ENCODE measurements around the gene UNC5A. TPM values are rescaled to one million over a fixed set of nuclear protein-coding genes. Genes with fewer than 3 reads are reported as not detected.

Gene UNC5A
- total and polyA plus RNA-seq, 10 of the 15 experiments (the other 5 are each of a cell fraction or from before 2014, with no cell fraction given) = not detected

GRCh38 chr5:176890455-176891330 lies 80.3 kb downstream of the UNC5A start:
- ChIA-PET RAD21 (ENCODE audit: unreplicated experiment) (no interaction called here), SMC1A (ENCODE audit: uncharacterized antibody, unreplicated experiment) (no interaction called here), CTCF (interaction anchor here (0.6 kb wide), 1 partner anchor 25 kb away, joined by 4 read pairs; no protein-coding TSS in a partner anchor), POLR2A (no interaction called here)
- no peaks in the 10 kb centered on the region; a peak in 2 of 4 replicates for H3K27me3 ChIP-seq (replicated peaks in 1 of 2; ENCODE audit: control insufficient read depth in 2 of 2, insufficient read depth in 2 of 2, low read length in 1 of 2)
- in situ Hi-C loops (cut with MboI) = no loop called here
- no peak overlapping the region for H3K4me2 ChIP-seq (ENCODE audit: control insufficient read depth, insufficient read depth)
- 17% methylated on average over 9 of the region's 9 CpGs for whole genome bisulfite sequencing (ENCODE audit: insufficient coverage, insufficient replicate concordance, low lambda C conversion rate, missing lambda C conversion rate)
- ATAC-seq = no peak
- no peak for TF ChIP-seq GATAD2B (conservative IDR thresholded peaks at IDR 0.05; ENCODE audit: low read depth)
- no peaks in the 10 kb centered on the region for H3K4me1 ChIP-seq (ENCODE audit: control insufficient read depth, insufficient read depth, low read length)
- H3K79me2 ChIP-seq (ENCODE audit: control insufficient read depth, insufficient read depth, low read length) = no peaks in the 10 kb centered on the region
- no peak overlapping the region for H2AFZ ChIP-seq (ENCODE audit: control insufficient read depth, low read depth, low read length)
- BruUV-seq (replicated peaks) = no TSS peak
- FAIRE-seq = no peak
- H3K9ac ChIP-seq (ENCODE audit: control insufficient read depth, insufficient read depth, low read length) = no peak overlapping the region
- H3K9me3 ChIP-seq (replicated peaks; ENCODE audit: control insufficient read depth, insufficient read depth, low read length) = no peaks in the 10 kb centered on the region
- H3K36me3 ChIP-seq (ENCODE audit: control insufficient read depth in 2 of 2, insufficient read depth in 2 of 2, low read length in 1 of 2) = no peaks in the 10 kb centered on the region
- no peak overlapping the region for H3K27ac ChIP-seq (ENCODE audit: control insufficient read depth, insufficient read depth)
- no peak for DNase-seq (ENCODE audit: low read depth, low spot score)
- intact Hi-C loops (cut with micrococcal nuclease; ENCODE audit: unreplicated experiment) = no loop called here
- no peaks in the 10 kb centered on the region for H4K20me1 ChIP-seq (ENCODE audit: control insufficient read depth, insufficient read depth)
- H3K4me3 ChIP-seq = no peak overlapping the region

- H4K20me1 ChIP-seq (ENCODE audit: control insufficient read depth, insufficient read depth) = no peaks in the 10 kb centered on the region
- intact Hi-C loops (cut with micrococcal nuclease; ENCODE audit: unreplicated experiment) (no loop called here), in situ Hi-C loops (cut with MboI) (no loop called here)
- H3K4me1 ChIP-seq (ENCODE audit: control insufficient read depth, insufficient read depth, low read length) = no peaks in the 10 kb centered on the region
- SMC1A ChIA-PET (ENCODE audit: uncharacterized antibody, unreplicated experiment) = no interaction called here
- H3K4me3 ChIP-seq = no peak overlapping the region
- CTCF ChIA-PET = no interaction called here
- H3K9me3 ChIP-seq (replicated peaks; ENCODE audit: control insufficient read depth, insufficient read depth, low read length) = no peaks in the 10 kb centered on the region
- 23% methylated on average over 9 of the region's 9 CpGs for WGBS (ENCODE audit: insufficient coverage, insufficient replicate concordance, low lambda C conversion rate, missing lambda C conversion rate)
- FAIRE-seq (no peak), ATAC-seq (no peak), DNase-seq (ENCODE audit: low read depth, low spot score) (no peak)
- H2AFZ ChIP-seq (ENCODE audit: control insufficient read depth, low read depth, low read length) = no peak overlapping the region
- no peak overlapping the region for H3K9ac ChIP-seq (ENCODE audit: control insufficient read depth, insufficient read depth, low read length)
- no peak overlapping the region for H3K4me2 ChIP-seq (ENCODE audit: control insufficient read depth, insufficient read depth)
- POLR2A ChIA-PET = no interaction called here
- H3K27me3 ChIP-seq (replicated peaks in 1 of 2; ENCODE audit: control insufficient read depth in 2 of 2, insufficient read depth in 2 of 2, low read length in 1 of 2) = no peaks in the 10 kb centered on the region; a peak in 2 of 4 replicates
- no TSS peak for BruUV-seq (replicated peaks)
- RAD21 ChIA-PET (ENCODE audit: unreplicated experiment) = no interaction called here
- H3K79me2 ChIP-seq (ENCODE audit: control insufficient read depth, insufficient read depth, low read length) = no peaks in the 10 kb centered on the region
- H3K27ac ChIP-seq (ENCODE audit: control insufficient read depth, insufficient read depth) = no peak overlapping the region
- no peaks in the 10 kb centered on the region for H3K36me3 ChIP-seq (ENCODE audit: control insufficient read depth in 2 of 2, insufficient read depth in 2 of 2, low read length in 1 of 2)
- no peak for TF ChIP-seq DPF2 (IDR thresholded peaks at IDR 0.05)
- TF ChIP-seq MEF2A (IDR thresholded peaks at IDR 0.05; ENCODE audit: insufficient read depth, low read depth, low read length) = no peak
- no peak for TF ChIP-seq NRF1 (conservative IDR thresholded peaks at IDR 0.05; ENCODE audit: low read depth, low read length)
- TF ChIP-seq HSF1 (IDR thresholded peaks at IDR 0.05; ENCODE audit: low read depth, low read length) = no peak
- TF ChIP-seq SREBF2 (IDR thresholded peaks at IDR 0.05; ENCODE audit: low read length) = no peak
- no peak for TF ChIP-seq CHD4 (IDR thresholded peaks at IDR 0.05)
- TF ChIP-seq TAF1 (IDR thresholded peaks at IDR 0.05; ENCODE audit: borderline replicate concordance, low read depth, low read length) = no peak
- no peak for TF ChIP-seq MTA2 (IDR thresholded peaks at IDR 0.05; ENCODE audit: low read depth)
- no peak for TF ChIP-seq STAT1 (conservative IDR thresholded peaks at IDR 0.05)
- no peak for TF ChIP-seq SUZ12 (IDR thresholded peaks at IDR 0.05; ENCODE audit: unreplicated experiment)
- no peak for TF ChIP-seq ELK1 (IDR thresholded peaks at IDR 0.05; ENCODE audit: low read depth, low read length)
These were observed 81.1 kb downstream of the UNC5A start for GRCh38 chr5:176891331-176891958.

Data from GM12878 (cell line).